CD14-positive monocyte (primary cell): Measurements from ENCODE around the gene PCAT7. TPM values are rescaled to one million over a fixed set of nuclear protein-coding genes. Genes with fewer than 3 reads are reported as not detected.

Source experiments
- DNase-seq, 3 donors: peaks; one replicate each; pipeline ENCODE4 v3.0.0-alpha.2; 2011 to 2022
- H2AFZ ChIP-seq: 2 replicates; pipeline ENCODE4 v1.6.0; 2012; ENCODE audit warnings: mild to moderate bottlenecking, low read depth, low read length, inconsistent platforms; ENCODE audit not compliant: insufficient read depth, poor library complexity, severe bottlenecking
- H3K27ac ChIP-seq, 2 donors: 1 replicate in 1 of 2; 2 replicates in 1 of 2; pipeline ENCODE4 v1.5.1; 2012 to 2013; ENCODE audit warnings: low read length in 2 of 2, control low read depth in 1 of 2, inconsistent platforms in 1 of 2, low read depth in 1 of 2, mild to moderate bottlenecking in 1 of 2
- H3K27me3 ChIP-seq, 2 donors: one replicate each; pipeline versions ENCODE4 v1.6.0 to v1.6.1; 2011 to 2013; ENCODE audit warnings: low read length in 2 of 2; ENCODE audit not compliant: control insufficient read depth in 2 of 2, insufficient read depth in 2 of 2
- H3K36me3 ChIP-seq, 2 donors: replicated peaks in 1 of 2; 1 replicate in 1 of 2; 2 replicates in 1 of 2; pipeline versions ENCODE4 v1.5.1 to v1.6.1; 2012 to 2013; ENCODE audit warnings: low read length in 2 of 2, control low read depth in 1 of 2, inconsistent platforms in 1 of 2, mild to moderate bottlenecking in 1 of 2; ENCODE audit not compliant: insufficient read depth in 2 of 2, control insufficient read depth in 1 of 2
- H3K4me1 ChIP-seq, 2 donors: 1 replicate in 1 of 2; 2 replicates in 1 of 2; pipeline versions ENCODE4 v1.5.1 to v1.6.1; 2012 to 2013; ENCODE audit warnings: low read length in 2 of 2, control low read depth in 1 of 2, inconsistent platforms in 1 of 2, mild to moderate bottlenecking in 1 of 2, moderate library complexity in 1 of 2; ENCODE audit not compliant: insufficient read depth in 2 of 2, control insufficient read depth in 1 of 2
- H3K4me2 ChIP-seq: replicated peaks from 2 replicates; pipeline ENCODE3; 2012; ENCODE audit warnings: low read length, moderate library complexity, mild to moderate bottlenecking; ENCODE audit not compliant: poor library complexity, severe bottlenecking; ENCODE audit errors: extremely low read depth
- H3K4me3 ChIP-seq, 3 experiments: fragments of 200-600 bp in 1 of 3; sonication (generic) in 1 of 3; replicated peaks in 1 of 3; 1 replicate in 2 of 3; 2 replicates in 1 of 3; pipeline ENCODE4 v1.5.1; 2011 to 2013; ENCODE audit warnings: low read length in 3 of 3, mild to moderate bottlenecking in 3 of 3, control low read depth in 2 of 3, low read depth in 2 of 3, inconsistent platforms in 1 of 3, moderate library complexity in 1 of 3
- H3K79me2 ChIP-seq: 2 replicates; pipeline ENCODE4 v1.6.0; 2012; ENCODE audit warnings: mild to moderate bottlenecking, control low read depth, inconsistent platforms, low read length, moderate library complexity; ENCODE audit not compliant: insufficient read depth
- H3K9ac ChIP-seq: 2 replicates; pipeline ENCODE4 v1.6.0; 2017; ENCODE audit warnings: low read length, mild to moderate bottlenecking; ENCODE audit not compliant: insufficient read depth, poor library complexity, severe bottlenecking
- H3K9me3 ChIP-seq, 2 donors: replicated peaks in 1 of 2; 1 replicate in 1 of 2; 2 replicates in 1 of 2; pipeline versions ENCODE4 v1.5.1 to v1.6.1; 2012 to 2013; ENCODE audit warnings: low read length in 2 of 2, control low read depth in 1 of 2; ENCODE audit not compliant: control insufficient read depth in 1 of 2, insufficient read depth in 1 of 2
- H4K20me1 ChIP-seq: 2 replicates; pipeline ENCODE4 v1.6.0; 2012; ENCODE audit warnings: mild to moderate bottlenecking, low read length, control low read depth, moderate library complexity; ENCODE audit not compliant: insufficient read depth
- H3K27ac Mint-ChIP-seq, 7 donors: one replicate each; pipeline ENCODE4 v1.8.0; 2020; ENCODE audit warnings: mild to moderate bottlenecking in 7 of 7, mixed read lengths in 7 of 7, moderate library complexity in 6 of 7, inconsistent platforms in 2 of 7
- H3K27me3 Mint-ChIP-seq, 3 donors: one replicate each; pipeline ENCODE4 v1.8.0; 2021 to 2022; ENCODE audit warnings: low read depth in 3 of 3, mild to moderate bottlenecking in 3 of 3, mixed read lengths in 3 of 3, moderate library complexity in 3 of 3, inconsistent platforms in 1 of 3
- H3K36me3 Mint-ChIP-seq, 2 donors: one replicate each; pipeline ENCODE4 v1.8.0; 2020; ENCODE audit warnings: mixed read lengths in 2 of 2, inconsistent platforms in 1 of 2, mild to moderate bottlenecking in 1 of 2
- H3K4me1 Mint-ChIP-seq: one replicate; pipeline ENCODE4 v1.8.0; 2020; ENCODE audit warnings: mild to moderate bottlenecking, mixed read lengths
- H3K4me3 Mint-ChIP-seq, 2 donors: one replicate each; pipeline ENCODE4 v1.8.0; 2020; ENCODE audit warnings: mild to moderate bottlenecking in 2 of 2, mixed read lengths in 2 of 2, moderate library complexity in 1 of 2
- H3K9me3 Mint-ChIP-seq, 7 donors: one replicate each; pipeline ENCODE4 v1.8.0; 2020 to 2022; ENCODE audit warnings: mixed read lengths in 7 of 7, mild to moderate bottlenecking in 6 of 7, moderate library complexity in 6 of 7, inconsistent platforms in 2 of 7
- WGBS: methylation state at CpG from one replicate; pipeline ENCODE4 v1.1.5; 2013; ENCODE audit warnings: missing lambda C conversion rate; ENCODE audit not compliant: insufficient coverage; 5-methylcytosine and 5-hydroxymethylcytosine counted together
- intact Hi-C, 2 donors: fragments of 100-400 bp; cut with micrococcal nuclease; formaldehyde crosslinking; loops; one replicate each; pipeline versions ENCODE4 v1.15.0 to v1.15.1; 2023
- polyA plus RNA-seq, 3 donors: library from polyadenylated mRNA; depleted of rRNA in 1 of 3; unstranded in 2 of 3; stranded (reverse) in 1 of 3; fragments of 300-500 nt in 2 of 3; fragments of >200 nt in 1 of 3; fragmentation: Illumina TruSeq in 2 of 3; gene quantifications; 1 replicate in 2 of 3; 2 replicates in 1 of 3; pipeline ENCODE4 v1.2.3, GENCODE V29; 2012 to 2021
- TF ChIP-seq, protein P1 (sequence below): fragments of 200-600 bp; IDR thresholded peaks from one replicate; pipeline ENCODE4 v1.8.0; 2022; ENCODE audit warnings: antibody characterized with exemption, mild to moderate bottlenecking

The PCAT7 gene
- polyA plus RNA-seq, 3 donors: not detected

DNA sequence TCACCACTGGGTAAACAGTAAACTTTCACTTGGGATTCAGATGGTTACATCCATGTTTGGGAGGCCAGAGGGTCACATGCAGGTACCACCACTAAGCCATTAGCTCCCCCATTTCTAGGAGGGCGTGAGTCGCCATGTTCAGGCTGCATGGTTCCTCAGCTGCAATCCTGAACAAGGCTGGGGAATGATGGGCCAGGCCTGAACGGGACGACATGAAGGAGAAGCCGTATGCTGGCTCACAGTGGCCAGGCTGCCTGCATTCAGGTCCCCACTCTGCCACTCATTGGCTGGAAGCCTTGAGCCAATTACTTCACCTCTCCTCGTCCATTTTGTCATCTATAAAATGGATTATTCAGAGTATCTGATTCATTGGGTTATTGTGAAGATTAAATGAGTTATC lies 47.8 kb downstream of the PCAT7 start:
- intact Hi-C loops: no loop called here
- Mint-ChIP-seq H3K36me3 (peaks cover 50 to 61% of the 10 kb centered on the region in 2 donors), H3K27ac (no peak overlapping the region), H3K9me3 (peaks cover 0 to 2% (median 0%) of the 10 kb centered on the region in 7 donors), H3K27me3 (peaks cover 0 to 7% (median 5%) of the 10 kb centered on the region in 3 donors), H3K4me3 (no peak overlapping the region), H3K4me1 (peaks cover 6% of the 10 kb centered on the region)
- no peak overlapping the region for H3K4me3 ChIP-seq
- H3K9me3 ChIP-seq: no peaks in the 10 kb centered on the region
- H2AFZ ChIP-seq: no peak overlapping the region
- H3K4me2 ChIP-seq: no peak overlapping the region
- no peak overlapping the region for H3K9ac ChIP-seq
- H4K20me1 ChIP-seq: no peaks in the 10 kb centered on the region
- peaks cover 40 to 58% of the 10 kb centered on the region in 2 donors for H3K36me3 ChIP-seq
- no peak for DNase-seq
- H3K27ac ChIP-seq: no peak overlapping the region
- no peaks in the 10 kb centered on the region for H3K27me3 ChIP-seq
- H3K79me2 ChIP-seq: no peaks in the 10 kb centered on the region
- TF ChIP-seq, protein P1, sequence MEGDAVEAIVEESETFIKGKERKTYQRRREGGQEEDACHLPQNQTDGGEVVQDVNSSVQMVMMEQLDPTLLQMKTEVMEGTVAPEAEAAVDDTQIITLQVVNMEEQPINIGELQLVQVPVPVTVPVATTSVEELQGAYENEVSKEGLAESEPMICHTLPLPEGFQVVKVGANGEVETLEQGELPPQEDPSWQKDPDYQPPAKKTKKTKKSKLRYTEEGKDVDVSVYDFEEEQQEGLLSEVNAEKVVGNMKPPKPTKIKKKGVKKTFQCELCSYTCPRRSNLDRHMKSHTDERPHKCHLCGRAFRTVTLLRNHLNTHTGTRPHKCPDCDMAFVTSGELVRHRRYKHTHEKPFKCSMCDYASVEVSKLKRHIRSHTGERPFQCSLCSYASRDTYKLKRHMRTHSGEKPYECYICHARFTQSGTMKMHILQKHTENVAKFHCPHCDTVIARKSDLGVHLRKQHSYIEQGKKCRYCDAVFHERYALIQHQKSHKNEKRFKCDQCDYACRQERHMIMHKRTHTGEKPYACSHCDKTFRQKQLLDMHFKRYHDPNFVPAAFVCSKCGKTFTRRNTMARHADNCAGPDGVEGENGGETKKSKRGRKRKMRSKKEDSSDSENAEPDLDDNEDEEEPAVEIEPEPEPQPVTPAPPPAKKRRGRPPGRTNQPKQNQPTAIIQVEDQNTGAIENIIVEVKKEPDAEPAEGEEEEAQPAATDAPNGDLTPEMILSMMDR: no peak
- WGBS: 100% methylated on average over 1 of the region's 6 CpGs
- H3K4me1 ChIP-seq: no peaks in the 10 kb centered on the region

DNA sequence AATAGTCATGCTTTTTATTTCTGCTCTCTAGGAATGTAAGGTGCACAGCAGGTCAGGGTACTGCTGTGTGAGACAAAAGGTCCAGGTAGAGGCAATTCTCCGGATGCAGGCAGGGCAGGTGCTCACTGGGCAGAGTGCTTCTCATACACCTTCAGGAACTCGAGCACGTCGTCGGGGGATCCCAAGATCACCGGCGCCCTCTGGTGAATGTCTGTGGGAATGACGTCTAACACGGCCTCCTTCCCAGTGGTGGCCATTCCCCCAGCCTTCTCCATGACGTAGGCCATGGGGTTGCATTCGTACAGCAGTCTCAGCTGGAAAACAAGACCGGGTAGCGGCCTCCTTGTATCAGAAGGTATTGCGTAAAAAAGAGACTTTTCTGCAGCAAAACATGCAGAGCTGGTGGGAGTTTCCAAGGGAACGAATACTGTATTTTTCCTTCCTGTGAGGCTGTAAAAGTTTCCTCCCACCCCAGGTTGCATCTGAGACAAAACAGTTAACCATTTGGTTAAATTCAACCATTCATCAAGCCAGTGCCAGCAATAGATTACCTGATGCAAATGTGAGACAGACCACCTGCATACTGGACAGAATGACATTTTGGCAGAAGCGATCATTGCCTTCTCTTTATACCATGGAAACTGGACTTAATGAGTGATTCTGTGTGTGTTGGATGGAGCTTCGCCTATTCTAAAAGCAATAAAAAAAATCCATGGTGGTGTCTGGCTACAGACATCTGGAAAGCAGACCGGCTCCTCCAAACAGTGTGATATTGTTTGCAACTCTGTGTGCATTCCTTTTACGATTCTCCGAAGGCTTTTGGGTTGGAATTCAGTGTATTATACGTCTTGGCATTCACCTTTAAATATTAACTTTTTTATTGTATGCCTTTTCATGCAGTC lies 48.6 kb downstream of the PCAT7 start:
- H2AFZ ChIP-seq: no peak overlapping the region
- no peaks in the 10 kb centered on the region for H4K20me1 ChIP-seq
- no peak overlapping the region for H3K4me2 ChIP-seq
- H3K9ac ChIP-seq: no peak overlapping the region
- Mint-ChIP-seq H3K4me1 (peaks cover 10% of the 10 kb centered on the region), H3K27ac (no peak overlapping the region), H3K4me3 (no peak overlapping the region), H3K27me3 (peaks cover 0 to 7% (median 0%) of the 10 kb centered on the region in 3 donors), H3K9me3 (peaks cover 0 to 2% (median 0%) of the 10 kb centered on the region in 7 donors), H3K36me3 (peaks cover 53 to 68% of the 10 kb centered on the region in 2 donors)
- H3K79me2 ChIP-seq: no peaks in the 10 kb centered on the region
- intact Hi-C loops: no loop called here
- H3K36me3 ChIP-seq: peaks cover 40 to 67% of the 10 kb centered on the region in 2 donors
- TF ChIP-seq, protein P1: peak; percentile 78
- no peak overlapping the region for H3K27ac ChIP-seq
- no peaks in the 10 kb centered on the region for H3K27me3 ChIP-seq
- no peaks in the 10 kb centered on the region for H3K9me3 ChIP-seq
- peak; percentile 36 to 63 (median 52) for DNase-seq
- H3K4me1 ChIP-seq: no peaks in the 10 kb centered on the region
- no peak overlapping the region for H3K4me3 ChIP-seq
- 41% methylated on average over 8 of the region's 21 CpGs for WGBS
